SK-N-SH treated with all-trans-retinoic acid at 6 μM for 48 hours (cell line): ENCODE measurements around the gene PTPN11.

Source experiments
- ATAC-seq: fragments of 200-7000 bp; cut with Tn5 transposase; 3 replicates; pipeline ENCODE4 v1.9.1; 2020; ENCODE audit warnings: mild to moderate bottlenecking, moderate library complexity
- ARNTL ChIP-seq: fragments of 450-650 bp; formaldehyde crosslinking; IDR thresholded peaks from 2 replicates; pipeline ENCODE4 v1.5.0; 2020; ENCODE audit warnings: low read depth, mild to moderate bottlenecking, moderate library complexity, borderline replicate concordance
- BACH2 ChIP-seq: fragments of 250-450 bp; sonication (Bioruptor Pico); IDR thresholded peaks from 2 replicates; pipeline ENCODE4 v1.9.0; 2021; ENCODE audit warnings: mild to moderate bottlenecking, borderline replicate concordance
- CSDC2 ChIP-seq: fragments of 250-450 bp; sonication (Bioruptor Pico); IDR thresholded peaks from 2 replicates; pipeline ENCODE4 v1.5.0; 2020; ENCODE audit warnings: mild to moderate bottlenecking, moderate library complexity
- CSRNP3 ChIP-seq: fragments of 250-450 bp; sonication (Bioruptor Pico); IDR thresholded peaks from 2 replicates; pipeline ENCODE4 v1.5.1; 2021; ENCODE audit warnings: mild to moderate bottlenecking, moderate library complexity
- GLIS3 ChIP-seq: fragments of 250-450 bp; sonication (Bioruptor Pico); IDR thresholded peaks from 2 replicates; pipeline ENCODE4 v1.5.0; 2020; ENCODE audit warnings: mild to moderate bottlenecking, moderate library complexity
- ISL1 ChIP-seq: fragments of 250-450 bp; sonication (Bioruptor Pico); IDR thresholded peaks from 2 replicates; pipeline ENCODE4 v2.1.2; 2022; ENCODE audit warnings: mild to moderate bottlenecking, moderate library complexity
- OSR1 ChIP-seq: fragments of 250-450 bp; sonication (Bioruptor Pico); IDR thresholded peaks from 2 replicates; pipeline ENCODE4 v1.8.0; 2022; ENCODE audit warnings: moderate library complexity, mild to moderate bottlenecking, inconsistent platforms
- PATZ1 ChIP-seq: fragments of 250-450 bp; sonication (Bioruptor Pico); IDR thresholded peaks from 2 replicates; pipeline ENCODE4 v1.8.0; 2020; ENCODE audit warnings: mild to moderate bottlenecking, moderate library complexity, borderline replicate concordance
- POU6F1 ChIP-seq: fragments of 250-450 bp; sonication (Bioruptor Pico); IDR thresholded peaks from 2 replicates; pipeline ENCODE4 v1.8.0; 2021; ENCODE audit warnings: low read depth, mild to moderate bottlenecking, moderate library complexity, borderline replicate concordance
- PPARA ChIP-seq: fragments of 250-450 bp; sonication (Bioruptor Pico); IDR thresholded peaks from 2 replicates; pipeline ENCODE4 v1.5.0; 2020; ENCODE audit warnings: mild to moderate bottlenecking, borderline replicate concordance
- RARB ChIP-seq: fragments of 250-450 bp; sonication (Bioruptor Pico); IDR thresholded peaks from 2 replicates; pipeline ENCODE4 v1.8.0; 2021; ENCODE audit warnings: mild to moderate bottlenecking, moderate library complexity
- TCF4 ChIP-seq: fragments of 250-450 bp; sonication (Bioruptor Pico); IDR thresholded peaks from 2 replicates; pipeline ENCODE4 v1.8.0; 2021; ENCODE audit warnings: mild to moderate bottlenecking, moderate library complexity, borderline replicate concordance
- TOX ChIP-seq: fragments of 250-450 bp; sonication (Bioruptor Pico); IDR thresholded peaks from 2 replicates; pipeline ENCODE4 v1.8.0; 2021; ENCODE audit warnings: mild to moderate bottlenecking, moderate library complexity, borderline replicate concordance
- TSHZ2 ChIP-seq: fragments of 250-450 bp; sonication (Bioruptor Pico); IDR thresholded peaks from 2 replicates; pipeline ENCODE4 v1.5.0; 2020; ENCODE audit warnings: mild to moderate bottlenecking, moderate library complexity
- ZC3H10 ChIP-seq: fragments of 250-450 bp; sonication (Bioruptor Pico); IDR thresholded peaks from 2 replicates; pipeline ENCODE4 v1.5.1; 2021; ENCODE audit warnings: mild to moderate bottlenecking, moderate library complexity
- ZFP3 ChIP-seq: fragments of 250-450 bp; sonication (Bioruptor Pico); IDR thresholded peaks from 2 replicates; pipeline ENCODE4 v1.5.0; 2020; ENCODE audit warnings: mild to moderate bottlenecking, moderate library complexity
- ZFP30 ChIP-seq: fragments of 450-650 bp; formaldehyde crosslinking; IDR thresholded peaks from 2 replicates; pipeline ENCODE4 v1.5.0; 2022; ENCODE audit warnings: mild to moderate bottlenecking, moderate library complexity
- ZNF565 ChIP-seq: fragments of 450-650 bp; formaldehyde crosslinking; conservative IDR thresholded peaks from 2 replicates; pipeline ENCODE4 v1.5.0; 2020; ENCODE audit warnings: low read depth, mild to moderate bottlenecking, moderate library complexity
- ZNF70 ChIP-seq: fragments of 450-650 bp; formaldehyde crosslinking; IDR thresholded peaks from 2 replicates; pipeline ENCODE4 v1.5.0; 2020; ENCODE audit warnings: mild to moderate bottlenecking, moderate library complexity
- ZNF8 ChIP-seq: fragments of 450-650 bp; formaldehyde crosslinking; IDR thresholded peaks from 2 replicates; pipeline ENCODE4 v1.5.0; 2020; ENCODE audit warnings: mild to moderate bottlenecking, moderate library complexity

PTPN11 gene

GRCh38 chr12:112374166-112374740, 44.5 kb upstream of the PTPN11 start:
- ATAC-seq: no peak
- TF ChIP-seq ZNF70 (CRISPR knock-in tag): no peak
- TF ChIP-seq TCF4: no peak
- TF ChIP-seq PATZ1 (CRISPR knock-in tag): no peak
- no peak for TF ChIP-seq ZNF565
- TF ChIP-seq CSDC2: no peak
- TF ChIP-seq, all 23 proteins: peak for 0

- ATAC-seq: no peak
These were observed 43.6 kb upstream of the PTPN11 start for GRCh38 chr12:112375105-112375504.

GRCh38 chr12:112380663-112381405, 37.9 kb upstream of the PTPN11 start:
- TF ChIP-seq TOX (no peak), ZFP30 (no peak), OSR1 (CRISPR knock-in tag) (no peak), PPARA (no peak), TCF4 (no peak), ZFP3 (no peak), RARB (no peak), PATZ1 (CRISPR knock-in tag) (no peak), CSRNP3 (no peak), ZC3H10 (no peak), ARNTL (CRISPR knock-in tag) (no peak), CSDC2 (no peak), TSHZ2 (CRISPR knock-in tag) (no peak)
- ATAC-seq: peak; percentile 7

More at GRCh38 chr12:112375105-112375504, 43.6 kb upstream of the PTPN11 start:
- TF ChIP-seq ZFP3 (no peak), ZNF8 (CRISPR knock-in tag) (peak; percentile 94), BACH2 (no peak), CSRNP3 (no peak)

GRCh38 chr12:112381406-112381882, 37.3 kb upstream of the PTPN11 start:
- TF ChIP-seq TCF4 (no peak), TOX (no peak), CSRNP3 (no peak), ZNF8 (CRISPR knock-in tag) (no peak), ARNTL (CRISPR knock-in tag) (no peak), ISL1 (no peak), GLIS3 (CRISPR knock-in tag) (no peak), BACH2 (no peak), POU6F1 (no peak)
- peak; percentile 28 for ATAC-seq
